Endothelial cell of umbilical vein (primary cell): ENCODE results near the gene TRAIP. TPM values are rescaled to one million over a fixed set of nuclear protein-coding genes. Genes with fewer than 3 reads are reported as not detected.

ENCODE experiments used
- BruUV-seq: library from RNA; stranded (reverse); fragments of 400-500 nt; replicated peaks from 2 replicates; lab custom pipeline; 2021; lab: Mats Ljungman, UMichigan
- CTCF ChIA-PET: fragments of 300-600, 350-600 bp; sonication (Branson Sonifier 250); formaldehyde crosslinking; loops from one replicate; lab custom pipeline; 2021; ENCODE audit warnings: antibody characterized with exemption, inconsistent platforms; lab: Charles Lee
- POLR2A ChIA-PET: fragments of 300-600, 350-600 bp; sonication (Branson Sonifier 250); formaldehyde crosslinking; loops from one replicate; lab custom pipeline; 2021; ENCODE audit warnings: antibody characterized with exemption, inconsistent platforms; lab: Charles Lee
- DNase-seq: peaks from one replicate; pipeline ENCODE4 v3.0.0-alpha.2; 2011; ENCODE audit warnings: low read depth, low spot score
- FAIRE-seq: peaks from 2 replicates; lab custom pipeline; 2011; peaks lifted over from hg19 to GRCh38; lab: Jason Lieb, UNC
- H2AFZ ChIP-seq: 2 replicates; pipeline ENCODE4 v1.6.0; 2012; ENCODE audit warnings: low read depth, low read length, control low read depth, inconsistent platforms
- H3K27ac ChIP-seq: 2 replicates; pipeline ENCODE4 v1.5.1; 2011; ENCODE audit warnings: low read depth, mild to moderate bottlenecking, control low read depth, low read length, moderate library complexity; ENCODE audit not compliant: insufficient read depth
- H3K27me3 ChIP-seq, 2 experiments: 2 replicates each; pipeline versions ENCODE4 v1.6.0 to v1.6.1; 2011; ENCODE audit warnings: low read length in 2 of 2, mixed read lengths in 1 of 2; ENCODE audit not compliant: control insufficient read depth in 2 of 2, insufficient read depth in 2 of 2
- H3K36me3 ChIP-seq, 2 experiments: 2 replicates in 1 of 2; 3 replicates in 1 of 2; pipeline ENCODE4 v1.5.1; 2011; ENCODE audit warnings: low read length in 2 of 2, mild to moderate bottlenecking in 1 of 2, moderate library complexity in 1 of 2; ENCODE audit not compliant: control insufficient read depth in 2 of 2, insufficient read depth in 2 of 2; ENCODE audit errors: extremely low read depth in 1 of 2
- H3K4me1 ChIP-seq: 3 replicates; pipeline ENCODE4 v1.5.1; 2011; ENCODE audit warnings: mild to moderate bottlenecking, low read length; ENCODE audit not compliant: control insufficient read depth, insufficient read depth; ENCODE audit errors: extremely low read depth
- H3K4me2 ChIP-seq: 2 replicates; pipeline ENCODE4 v1.6.1; 2011; ENCODE audit warnings: low read length, control low read depth, mixed read lengths; ENCODE audit not compliant: insufficient read depth
- H3K4me3 ChIP-seq, 3 experiments: fragments of 200-600 bp in 1 of 3; sonication (generic), shearing (Covaris generic) in 1 of 3; replicated peaks in 1 of 3; 2 replicates each; pipeline ENCODE4 v1.5.1; 2011 to 2016; ENCODE audit warnings: control low read depth in 3 of 3, low read length in 3 of 3, mild to moderate bottlenecking in 2 of 3, inconsistent platforms in 1 of 3, low read depth in 1 of 3, moderate library complexity in 1 of 3; ENCODE audit not compliant: insufficient read depth in 1 of 3
- H3K79me2 ChIP-seq: 2 replicates; pipeline ENCODE4 v1.6.0; 2012; ENCODE audit warnings: low read length, inconsistent platforms; ENCODE audit not compliant: control insufficient read depth, insufficient read depth
- H3K9ac ChIP-seq: replicated peaks from 2 replicates; pipeline ENCODE3; 2011; ENCODE audit warnings: low read length, control low read depth; ENCODE audit not compliant: insufficient read depth; ENCODE audit errors: extremely low read depth
- H3K9me1 ChIP-seq: replicated peaks from 3 replicates; pipeline ENCODE4 v1.6.0; 2011; ENCODE audit warnings: mild to moderate bottlenecking, low read length; ENCODE audit not compliant: control insufficient read depth, insufficient read depth; ENCODE audit errors: extremely low read depth
- H3K9me3 ChIP-seq: replicated peaks from 2 replicates; pipeline ENCODE4 v1.5.1; 2012; ENCODE audit warnings: low read length, inconsistent platforms; ENCODE audit not compliant: control insufficient read depth, insufficient read depth
- H4K20me1 ChIP-seq: replicated peaks from 2 replicates; pipeline ENCODE3; 2011; ENCODE audit warnings: mild to moderate bottlenecking, low read length; ENCODE audit not compliant: control insufficient read depth, insufficient read depth; ENCODE audit errors: extremely low read depth
- EZH2 ChIP-seq: IDR thresholded peaks from 2 replicates; pipeline ENCODE4 v1.6.1; 2012; ENCODE audit warnings: borderline replicate concordance, low read depth, mild to moderate bottlenecking, moderate library complexity, low read length, inconsistent platforms; ENCODE audit not compliant: severe bottlenecking
- FOS ChIP-seq: IDR thresholded peaks from 2 replicates; pipeline ENCODE4 v1.6.1; 2011; ENCODE audit warnings: mild to moderate bottlenecking, low read length, moderate library complexity, borderline replicate concordance; ENCODE audit not compliant: insufficient read depth
- GATA2 ChIP-seq: IDR thresholded peaks from 2 replicates; pipeline ENCODE4 v1.7.0; 2011; ENCODE audit warnings: low read depth, mild to moderate bottlenecking, moderate library complexity, mixed read lengths, low read length; ENCODE audit not compliant: insufficient read length, insufficient read depth
- JUN ChIP-seq: IDR thresholded peaks from 2 replicates; pipeline ENCODE4 v1.6.1; 2011; ENCODE audit warnings: borderline replicate concordance, low read depth; ENCODE audit not compliant: insufficient read length, insufficient read depth
- MYC ChIP-seq: IDR thresholded peaks from one replicate; pipeline ENCODE4 v1.6.1; 2011; ENCODE audit warnings: mild to moderate bottlenecking, low read depth, low read length
- POLR2A ChIP-seq: IDR thresholded peaks from 2 replicates; pipeline ENCODE4 v1.6.1; 2012; ENCODE audit warnings: low read depth, mild to moderate bottlenecking, control low read depth, low read length
- POLR2AphosphoS5 ChIP-seq: IDR thresholded peaks from 2 replicates; pipeline ENCODE4 v1.6.1; 2012; ENCODE audit warnings: low read depth, mild to moderate bottlenecking, control low read depth, low read length, moderate library complexity; ENCODE audit not compliant: insufficient read depth
- dilution Hi-C: fragments of 300-500 bp; cut with MboI; formaldehyde crosslinking; loops from one replicate; pipeline ENCODE4 v1.15.0; 2019; ENCODE audit warnings: low sequenced_read_pairs; ENCODE audit not compliant: extremely low pct_ligation_motif_present
- intact Hi-C: fragments of 100-400 bp; cut with micrococcal nuclease; formaldehyde crosslinking; loops from one replicate; pipeline ENCODE4 v1.10.0; 2022
- polyA plus RNA-seq, 4 experiments: library from polyadenylated mRNA; depleted of rRNA in 3 of 4; stranded (reverse) in 3 of 4; unstranded in 1 of 4; fragments of >200 nt; gene quantifications; 2 replicates each; pipeline versions ENCODE4 v1.2.1 to v1.2.3, GENCODE V29; 2011 to 2012; ENCODE audit warnings: missing spikeins in 1 of 4
- total RNA-seq: library from RNA; stranded (reverse); gene quantifications from 2 replicates; pipeline ENCODE4 v1.2.3, GENCODE V29; 2021
- TF ChIP-seq, protein P1 (sequence below): IDR thresholded peaks from 2 replicates; pipeline ENCODE4 v1.6.1; 2011; ENCODE audit not compliant: insufficient read depth, insufficient read length
- TF ChIP-seq, protein P2 (sequence below), 2 donors: IDR thresholded peaks; 1 replicate in 1 of 2; 2 replicates in 1 of 2; pipeline ENCODE4 v1.5.1; 2011; ENCODE audit warnings: low read length in 2 of 2, mild to moderate bottlenecking in 2 of 2, moderate library complexity in 2 of 2, control low read depth in 1 of 2, inconsistent platforms in 1 of 2, low read depth in 1 of 2; ENCODE audit not compliant: insufficient read depth in 1 of 2; ENCODE audit errors: extremely low read depth in 1 of 2

The TRAIP gene
- total and polyA plus RNA-seq, 2 donors (not counting 3 experiments of a cell fraction or from before 2014, with no cell fraction given): 9.5 to 13.4 TPM

DNA sequence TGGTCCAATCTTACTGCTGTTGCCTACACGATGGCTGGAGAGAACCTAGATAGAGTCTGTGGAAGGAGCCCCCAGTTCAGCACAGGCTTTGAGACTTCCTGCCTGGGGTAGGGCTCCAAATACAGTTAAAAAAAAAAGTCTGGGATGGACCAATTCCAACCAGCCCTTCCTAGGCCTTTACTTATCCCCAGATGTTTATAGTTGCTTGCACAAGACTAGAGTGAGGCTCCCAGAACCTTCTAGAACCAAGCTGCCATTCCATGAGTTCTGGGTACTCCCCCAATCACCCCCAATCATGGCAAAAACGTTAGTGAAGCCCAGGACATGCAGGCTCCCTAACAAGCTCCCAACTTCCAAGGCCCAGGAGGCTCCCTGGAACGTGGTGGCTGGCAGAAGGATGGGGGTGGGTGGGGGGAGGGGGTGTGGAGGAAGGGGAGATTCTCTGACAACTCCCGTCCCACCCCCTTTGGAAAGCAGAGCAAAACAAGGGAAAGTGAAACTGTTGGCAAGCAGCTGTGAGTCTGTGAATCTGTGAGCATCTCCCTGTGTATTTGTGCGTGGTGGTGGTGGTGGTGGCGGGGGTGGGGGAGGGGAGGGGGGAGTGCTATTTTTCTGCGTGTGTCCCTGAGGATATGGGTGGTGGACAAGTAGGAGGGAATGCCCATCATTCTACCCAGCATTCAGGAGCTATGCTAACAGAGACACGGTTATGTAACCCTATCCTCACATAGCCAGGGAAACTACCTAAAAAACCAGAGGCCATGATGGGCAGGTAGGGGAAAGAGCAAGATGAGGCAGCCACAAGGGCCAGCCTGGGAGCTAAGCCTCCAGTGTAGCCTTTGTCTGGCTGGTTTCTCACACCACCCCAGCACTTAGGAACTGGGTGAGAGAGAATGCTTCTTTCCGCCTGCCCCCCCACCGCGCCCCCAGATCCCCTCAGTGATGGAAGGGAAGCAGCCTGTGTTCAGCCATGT is 45.3 kb upstream of the TRAIP start:
- Histone ChIP-seq H2AFZ (no peak overlapping the region), H3K9me3 (no peaks in the 10 kb centered on the region), H3K9ac (no peak overlapping the region), H3K4me3 (no peak overlapping the region), H3K79me2 (no peaks in the 10 kb centered on the region), H3K9me1 (no peaks in the 10 kb centered on the region), H3K27ac (no peak overlapping the region), H3K27me3 (no peaks in the 10 kb centered on the region), H3K4me1 (peaks cover 14% of the 10 kb centered on the region), H3K4me2 (no peak overlapping the region), H4K20me1 (no peaks in the 10 kb centered on the region), H3K36me3 (no peaks in the 10 kb centered on the region)
- intact Hi-C loops (no loop called here), dilution Hi-C loops (no loop called here)
- BruUV-seq: no TSS peak
- no peak for TF ChIP-seq POLR2AphosphoS5
- no peak for TF ChIP-seq GATA2
- TF ChIP-seq, protein P1, sequence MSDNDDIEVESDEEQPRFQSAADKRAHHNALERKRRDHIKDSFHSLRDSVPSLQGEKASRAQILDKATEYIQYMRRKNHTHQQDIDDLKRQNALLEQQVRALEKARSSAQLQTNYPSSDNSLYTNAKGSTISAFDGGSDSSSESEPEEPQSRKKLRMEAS: no peak
- no peak for TF ChIP-seq POLR2A
- TF ChIP-seq, protein P2, sequence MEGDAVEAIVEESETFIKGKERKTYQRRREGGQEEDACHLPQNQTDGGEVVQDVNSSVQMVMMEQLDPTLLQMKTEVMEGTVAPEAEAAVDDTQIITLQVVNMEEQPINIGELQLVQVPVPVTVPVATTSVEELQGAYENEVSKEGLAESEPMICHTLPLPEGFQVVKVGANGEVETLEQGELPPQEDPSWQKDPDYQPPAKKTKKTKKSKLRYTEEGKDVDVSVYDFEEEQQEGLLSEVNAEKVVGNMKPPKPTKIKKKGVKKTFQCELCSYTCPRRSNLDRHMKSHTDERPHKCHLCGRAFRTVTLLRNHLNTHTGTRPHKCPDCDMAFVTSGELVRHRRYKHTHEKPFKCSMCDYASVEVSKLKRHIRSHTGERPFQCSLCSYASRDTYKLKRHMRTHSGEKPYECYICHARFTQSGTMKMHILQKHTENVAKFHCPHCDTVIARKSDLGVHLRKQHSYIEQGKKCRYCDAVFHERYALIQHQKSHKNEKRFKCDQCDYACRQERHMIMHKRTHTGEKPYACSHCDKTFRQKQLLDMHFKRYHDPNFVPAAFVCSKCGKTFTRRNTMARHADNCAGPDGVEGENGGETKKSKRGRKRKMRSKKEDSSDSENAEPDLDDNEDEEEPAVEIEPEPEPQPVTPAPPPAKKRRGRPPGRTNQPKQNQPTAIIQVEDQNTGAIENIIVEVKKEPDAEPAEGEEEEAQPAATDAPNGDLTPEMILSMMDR (IDR thresholded peaks at IDR 0.05; ENCODE audit: extremely low read depth in 1 of 2, insufficient read depth in 1 of 2, low read depth in 1 of 2, low read length in 2 of 2): no peak
- TF ChIP-seq EZH2: no peak
- TF ChIP-seq JUN: no peak
- no peak for TF ChIP-seq MYC
- TF ChIP-seq FOS: no peak
- FAIRE-seq: no peak
- DNase-seq: no peak
- ChIA-PET CTCF (interaction anchor here (0.8 to 5.5 kb wide), 3 partner anchors 9 to 99 kb away, joined by 3 to 65 read pairs (median 27); partner anchors contain the start of gene INKA1), POLR2A (no interaction called here)
